DMS153 (cell line): ENCODE results near the gene UNG.

ENCODE experiments used
- DNase-seq: peaks from one replicate; lab custom pipeline; 2025; lab: John Stamatoyannopoulos, UW

UNG gene

DNA sequence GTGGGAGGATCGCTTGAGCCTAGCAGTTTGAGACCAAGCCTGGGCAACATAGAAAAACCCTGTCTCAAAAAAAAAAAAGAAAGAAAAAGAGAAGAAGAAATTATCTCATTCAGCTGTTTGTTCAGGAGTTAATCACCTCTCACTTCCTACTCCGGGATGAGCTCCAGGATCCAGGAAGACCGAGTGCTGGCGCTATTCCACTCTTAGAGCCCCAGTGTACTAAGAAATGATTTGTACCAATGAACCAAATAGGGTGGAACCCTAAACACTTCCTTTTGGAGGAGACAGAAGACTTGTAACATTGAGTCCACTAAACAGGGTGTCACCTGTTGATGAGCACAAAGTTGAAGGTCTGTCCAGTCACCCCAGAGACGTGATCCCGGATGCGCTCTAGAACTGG, 7.7 kb upstream of the UNG start:
- DNase-seq: no peak

DNA sequence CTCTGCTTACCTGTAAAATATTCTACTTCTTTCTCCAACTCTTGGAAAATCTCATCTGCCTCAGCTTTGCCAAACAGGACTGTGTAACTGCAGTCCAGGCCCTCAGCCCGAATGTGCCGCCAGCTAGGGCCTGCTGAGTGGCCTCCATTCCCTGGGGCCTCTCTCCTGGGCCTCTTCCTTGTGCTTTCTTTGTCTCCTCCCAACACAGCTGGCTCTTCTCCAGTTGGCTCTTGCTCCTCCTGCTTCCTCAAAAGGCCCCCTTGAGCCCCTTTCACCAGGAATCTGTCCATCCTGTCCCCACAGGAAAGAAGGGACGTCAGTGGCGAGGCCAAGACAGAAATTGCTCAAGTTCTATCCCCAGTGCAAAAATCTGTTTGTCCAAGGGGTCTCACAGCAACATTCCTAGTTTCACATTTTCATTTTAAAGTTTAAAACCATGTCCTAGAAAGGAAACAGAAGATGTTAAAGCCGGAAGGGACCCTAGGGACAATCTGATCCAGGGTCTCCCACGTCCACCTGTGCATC, 4.8 kb upstream of the UNG start:
- DNase-seq: no peak

DNA sequence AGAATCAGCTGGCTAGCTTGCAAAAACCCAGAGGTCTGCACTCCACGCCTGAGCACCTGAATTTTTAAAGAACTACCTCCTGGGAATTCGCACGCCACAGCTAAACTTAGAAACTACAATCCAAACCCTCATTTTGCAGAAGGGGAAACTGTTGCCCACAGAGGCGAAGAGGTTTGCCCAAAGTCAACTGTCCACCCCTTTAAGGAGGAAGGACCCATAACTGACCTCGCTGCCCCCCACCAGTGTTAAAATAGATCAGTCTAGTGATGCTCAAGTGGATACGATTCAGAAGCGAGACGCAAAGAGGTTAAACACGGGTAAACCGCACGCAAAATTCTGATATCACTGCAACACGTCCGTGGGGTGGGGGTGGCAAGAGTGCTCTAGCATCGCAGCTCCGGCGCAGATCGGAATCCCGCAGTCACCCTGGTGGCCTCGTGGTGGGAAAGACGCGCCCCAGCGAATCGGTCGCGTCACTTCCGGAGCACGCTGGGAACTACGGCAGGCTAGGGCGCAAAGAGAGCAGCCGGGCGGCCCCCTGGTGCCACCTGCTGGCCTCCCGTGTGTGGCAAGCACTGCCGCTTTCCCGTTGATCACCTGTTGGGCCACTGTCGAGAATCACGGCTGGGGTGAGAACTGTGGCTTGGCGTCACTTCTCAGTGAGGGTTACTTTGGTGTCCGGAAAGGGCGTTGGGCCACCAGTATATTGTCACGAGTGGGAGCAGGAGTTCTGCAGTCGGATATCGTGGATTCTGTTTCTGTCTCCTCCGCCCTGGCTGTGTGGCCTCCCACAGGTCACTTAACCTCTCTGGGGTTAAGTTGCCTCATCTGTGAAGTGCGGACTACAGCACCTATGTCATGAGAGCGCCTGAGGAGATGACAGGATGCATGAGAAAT, 4.1 kb upstream of the UNG start, which contains the start of gene ALKBH2:
TSS of gene ALKBH2 (minus strand) at position 451 of the 897 bp plus-strand sequence. CDS start 686 bp downstream, outside the sequence.
- peak; percentile 86 for DNase-seq

- no peak for DNase-seq
Measured at GRCh38 chr12:109097140-109097434, 310 bp upstream of the UNG start.

DNA sequence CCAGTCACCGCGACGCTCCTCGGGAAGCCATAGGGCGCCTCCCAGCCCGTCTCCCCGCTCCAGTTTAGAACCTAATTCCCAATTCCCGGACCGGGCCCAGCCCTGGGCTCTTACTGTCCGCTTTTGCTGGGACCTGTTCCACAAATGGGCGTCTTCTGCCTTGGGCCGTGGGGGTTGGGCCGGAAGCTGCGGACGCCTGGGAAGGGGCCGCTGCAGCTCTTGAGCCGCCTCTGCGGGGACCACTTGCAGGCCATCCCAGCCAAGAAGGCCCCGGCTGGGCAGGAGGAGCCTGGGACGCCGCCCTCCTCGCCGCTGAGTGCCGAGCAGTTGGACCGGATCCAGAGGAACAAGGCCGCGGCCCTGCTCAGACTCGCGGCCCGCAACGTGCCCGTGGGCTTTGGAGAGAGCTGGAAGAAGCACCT, 797 bp downstream of the UNG start:
- DNase-seq: no peak

- no peak for DNase-seq
Measured at GRCh38 chr12:109098651-109099050, 1.3 kb downstream of the UNG start.

- no peak for DNase-seq
Measured at GRCh38 chr12:109099431-109100020, 2.1 kb downstream of the UNG start.

- DNase-seq: no peak
Measured at GRCh38 chr12:109100741-109101140, 3.3 kb downstream of the UNG start.

GRCh38 chr12:109102491-109102890, 5.1 kb downstream of the UNG start:
- no peak for DNase-seq

DNA sequence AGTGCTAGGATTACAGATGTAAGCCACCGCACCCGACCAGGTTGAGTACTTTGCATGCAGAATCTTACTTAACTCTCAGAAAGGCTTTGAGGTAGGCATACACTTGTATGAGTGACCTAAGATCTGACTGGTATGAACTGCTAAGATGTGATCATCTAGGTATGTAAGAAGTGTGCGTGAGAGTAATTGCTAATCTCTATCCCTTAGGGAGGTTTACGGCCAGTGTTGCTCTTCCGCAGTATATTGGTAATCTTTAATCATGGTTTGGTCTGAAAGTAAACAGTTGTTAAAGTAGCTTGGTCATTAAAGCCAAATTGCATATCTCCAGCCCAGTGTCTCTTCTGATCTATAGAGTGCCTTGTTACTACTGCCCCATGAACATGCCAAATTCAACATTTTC, 7.8 kb downstream of the UNG start:
- DNase-seq: no peak

GRCh38 chr12:109109746-109110350, 12.5 kb downstream of the UNG start:
- DNase-seq: no peak

GRCh38 chr12:109110988-109111495, 13.6 kb downstream of the UNG start:
- no peak for DNase-seq

DNA sequence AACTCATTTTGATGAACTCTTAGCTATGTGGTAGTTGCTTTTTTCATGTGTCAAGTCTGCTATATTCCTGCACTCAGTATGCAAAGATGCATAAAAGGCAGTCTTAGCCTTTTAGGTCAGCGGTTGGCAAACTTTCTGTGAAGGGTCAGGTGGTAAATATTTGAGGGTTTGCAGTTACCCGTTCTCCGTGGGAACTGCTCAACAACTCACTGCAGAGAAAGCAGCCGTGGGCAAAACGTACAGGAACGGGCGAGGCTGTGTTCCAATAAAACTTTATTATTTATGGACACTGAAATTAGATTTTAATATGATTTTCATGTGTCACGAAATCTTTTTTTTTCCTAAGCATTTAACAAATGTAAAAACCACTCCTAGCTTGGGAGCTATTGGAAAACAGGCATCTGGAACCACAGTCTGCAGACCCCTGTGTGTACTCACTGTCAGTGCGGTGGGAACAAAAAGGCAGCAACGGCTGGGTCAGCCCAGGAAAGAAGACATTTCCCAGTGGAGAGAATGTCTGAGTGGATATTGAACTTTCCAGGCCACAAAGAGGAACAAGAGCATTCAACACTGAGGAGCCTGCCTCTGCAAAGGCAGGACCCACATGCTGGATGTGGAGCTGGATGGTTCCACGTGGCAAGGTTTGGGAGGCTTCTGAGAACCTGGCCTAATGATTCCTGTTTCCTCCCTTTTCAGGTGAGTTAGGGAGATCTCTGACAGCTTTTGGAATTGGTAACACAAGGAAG, 15.5 kb downstream of the UNG start:
- DNase-seq: no peak

DNA sequence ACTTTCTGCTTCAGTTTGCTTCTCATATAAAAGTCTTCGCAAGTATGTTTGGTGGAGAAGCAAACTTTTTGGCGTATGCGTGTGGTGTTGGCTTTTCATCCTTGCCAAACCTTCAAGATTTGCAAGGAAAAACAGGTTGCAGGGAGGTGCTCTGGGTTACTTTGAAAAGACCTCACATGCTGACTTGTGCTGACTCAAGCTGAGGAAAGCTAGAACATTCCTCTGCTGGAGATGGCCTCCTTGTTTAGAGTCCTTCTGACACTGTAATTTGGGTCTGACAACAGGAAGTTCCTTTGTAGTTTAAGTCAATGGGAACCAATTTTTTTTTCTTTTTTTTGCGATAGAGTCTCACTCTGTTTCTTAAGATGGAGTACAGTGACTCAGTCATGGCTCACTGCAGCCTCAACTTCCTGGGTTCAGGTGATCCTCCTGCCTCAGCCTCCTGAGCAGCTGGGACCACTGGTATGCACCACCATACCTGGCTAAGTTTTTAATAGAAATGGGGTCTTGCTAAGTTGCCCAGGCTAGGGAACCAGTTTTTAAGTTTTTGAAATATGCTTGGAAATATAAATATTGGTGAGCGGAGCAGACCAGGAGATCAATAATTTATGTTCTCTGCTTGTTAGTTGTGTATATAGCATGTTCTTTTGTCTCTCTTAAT, 16.4 kb downstream of the UNG start:
- no peak for DNase-seq

GRCh38 chr12:109114644-109115043, 17.2 kb downstream of the UNG start:
- DNase-seq: no peak

GRCh38 chr12:109115404-109115757, 18.0 kb downstream of the UNG start:
- DNase-seq: no peak

GRCh38 chr12:109115758-109116610, 18.6 kb downstream of the UNG start, which contains the start of gene ACACB:
ACACB (plus strand) TSS chr12:109116587; CDS start chr12:109139406, 22,819 bp downstream.
- DNase-seq: no peak

DNA sequence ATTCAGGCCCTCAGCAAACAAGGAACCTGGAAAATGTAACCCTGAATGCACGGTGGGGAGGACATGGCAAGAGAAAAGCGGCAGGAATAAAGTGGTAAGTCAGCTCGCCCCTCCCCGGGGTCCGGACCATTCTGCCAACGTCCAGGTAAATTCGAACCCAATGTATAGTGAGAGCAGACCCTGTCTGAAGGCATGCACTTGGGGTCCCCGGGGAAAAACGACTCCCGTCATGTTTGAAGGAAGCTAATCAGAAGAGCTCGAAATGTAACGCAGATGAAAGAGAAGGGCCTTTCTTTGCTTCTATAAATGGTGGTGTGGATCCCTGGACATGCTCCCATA, 19.2 kb downstream of the UNG start:
- no peak for DNase-seq

DNA sequence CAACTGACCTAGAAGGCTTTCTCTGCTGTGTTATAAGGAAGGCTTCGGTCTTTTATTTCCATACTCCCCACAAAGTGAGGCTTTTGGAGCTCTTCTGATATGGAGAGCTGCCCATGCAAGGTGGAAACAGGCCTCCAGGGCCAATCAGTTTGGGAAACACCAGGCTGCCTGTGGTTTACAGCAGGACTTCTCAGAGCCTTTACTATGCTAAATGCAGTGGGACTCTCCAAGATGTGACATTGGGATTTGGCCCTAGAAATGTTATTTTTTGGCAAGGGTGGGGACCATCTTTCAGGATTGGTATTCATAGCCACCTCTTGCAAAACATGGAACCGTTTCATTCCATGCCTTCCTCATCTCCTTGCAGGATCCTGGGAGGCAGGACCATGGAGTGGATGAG, 22.7 kb downstream of the UNG start:
- DNase-seq: no peak

DNA sequence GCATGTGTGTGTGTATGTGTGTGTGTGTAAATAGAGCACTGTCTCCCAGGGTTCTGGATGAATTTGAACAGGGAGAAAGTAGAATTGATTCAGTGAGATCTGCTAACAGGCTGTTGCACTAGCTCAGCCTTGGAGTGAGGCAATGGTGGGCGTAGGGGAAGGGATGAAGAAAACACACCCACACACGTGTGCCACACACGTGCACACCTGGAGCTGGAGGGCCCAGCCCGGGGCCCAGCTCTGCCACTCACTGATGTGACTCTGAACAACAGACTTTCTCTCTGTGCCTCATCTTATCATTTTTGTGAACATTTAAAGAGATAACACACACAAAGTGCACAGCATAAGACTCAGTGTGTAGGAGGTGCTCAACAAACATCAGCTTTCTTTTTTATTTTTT, 23.2 kb downstream of the UNG start:
- DNase-seq: no peak
